K562 (cell line): Measurements from ENCODE around the gene NUP205. TPM values are rescaled to one million over a fixed set of nuclear protein-coding genes. Genes with fewer than 3 reads are reported as not detected.

ENCODE experiments used
- BRF1 ChIP-seq: IDR thresholded peaks from 3 replicates; pipeline ENCODE4 v1.6.1; 2011; ENCODE audit warnings: borderline replicate concordance, mild to moderate bottlenecking; ENCODE audit not compliant: insufficient read length; ENCODE audit errors: extremely low read depth
- DIDO1 ChIP-seq: fragments of 450-650 bp; IDR thresholded peaks from 2 replicates; pipeline ENCODE4 v1.6.1; 2016; ENCODE audit warnings: low read depth, missing biosample characterization, missing genetic modification characterization
- ELF4 ChIP-seq: fragments of 450-650 bp; formaldehyde crosslinking; IDR thresholded peaks from 2 replicates; pipeline ENCODE4 v1.4.0; 2022; ENCODE audit warnings: missing genetic modification characterization
- HNRNPK ChIP-seq: fragments of 200-400 bp; formaldehyde crosslinking; IDR thresholded peaks from one replicate; pipeline ENCODE4 v1.6.1; 2018; ENCODE audit warnings: mild to moderate bottlenecking, low read depth, low read length; ENCODE audit not compliant: poor library complexity, severe bottlenecking
- MAFG ChIP-seq: fragments of 450-650 bp; conservative IDR thresholded peaks from 2 replicates; pipeline ENCODE4 v1.6.1; 2016; ENCODE audit warnings: missing genetic modification characterization, missing compliant biosample characterization
- MCM3 ChIP-seq: fragments of 450-650 bp; IDR thresholded peaks from 2 replicates; pipeline ENCODE4 v1.6.1; 2016
- NR1H2 ChIP-seq: sonication (generic); formaldehyde crosslinking; IDR thresholded peaks from 2 replicates; pipeline ENCODE4 v1.4.0; 2020; ENCODE audit warnings: mild to moderate bottlenecking, missing genetic modification reagents
- PHB ChIP-seq: fragments of 250-450 bp; sonication (Bioruptor Pico); IDR thresholded peaks from 2 replicates; pipeline ENCODE4 v1.5.0; 2021
- RBM15 ChIP-seq: fragments of 200-400 bp; formaldehyde crosslinking; IDR thresholded peaks from 2 replicates; pipeline ENCODE4 v1.6.1; 2018; ENCODE audit warnings: mild to moderate bottlenecking, low read length, moderate library complexity; ENCODE audit not compliant: insufficient read depth
- ZNF146 ChIP-seq: IDR thresholded peaks from one replicate; pipeline ENCODE4 v1.6.1; 2018; ENCODE audit warnings: missing compliant biosample characterization; ENCODE audit not compliant: unreplicated experiment
- ZNF347 ChIP-seq: fragments of 450-650 bp; formaldehyde crosslinking; IDR thresholded peaks from 2 replicates; pipeline ENCODE4 v1.4.0; 2020; ENCODE audit warnings: low read depth, mild to moderate bottlenecking, moderate library complexity
- polyA plus RNA-seq, 8 experiments: library from polyadenylated mRNA; depleted of rRNA in 4 of 8; stranded (reverse) in 5 of 8; unstranded in 3 of 8; fragments of >200 nt; fragmentation: Nextera tagmentation in 2 of 8; fragmentation: Illumina TruSeq in 1 of 8; extraction: Ambion mirVana in 2 of 8; extraction: Trizol in 1 of 8; gene quantifications; 2 replicates each; pipeline versions ENCODE4 v1.2.1 to v1.2.3, GENCODE V29; 2011 to 2014; ENCODE audit warnings: inconsistent platforms in 1 of 8, missing spikeins in 1 of 8
- total RNA-seq, 7 experiments: library from RNA; depleted of rRNA in 6 of 7; stranded (reverse); fragments of >200 nt in 6 of 7; fragmentation: Illumina TruSeq in 2 of 7; extraction: Trizol in 2 of 7; gene quantifications; 2 replicates each; pipeline versions ENCODE4 v1.2.1 to v1.2.3, GENCODE V29; 2011 to 2021; ENCODE audit warnings: low replicate concordance in 1 of 7
- TF ChIP-seq, protein P1 (sequence below): fragments of 450-650 bp; IDR thresholded peaks from 2 replicates; pipeline ENCODE4 v1.6.1; 2016; ENCODE audit warnings: low read depth, mild to moderate bottlenecking, moderate library complexity
- TF ChIP-seq, protein P2 (sequence below): fragments of 250-450 bp; sonication (Bioruptor Pico); IDR thresholded peaks from 2 replicates; pipeline ENCODE4 v1.6.1; 2021; ENCODE audit warnings: mild to moderate bottlenecking
- TF ChIP-seq, protein P3 (sequence below): fragments of 450-650 bp; IDR thresholded peaks from 2 replicates; pipeline ENCODE4 v1.6.1; 2014; ENCODE audit warnings: low read depth, mild to moderate bottlenecking, moderate library complexity, borderline replicate concordance
- TF ChIP-seq, protein P4 (sequence below): fragments of 450-650 bp; IDR thresholded peaks from 2 replicates; pipeline ENCODE4 v1.6.1; 2016; ENCODE audit warnings: mild to moderate bottlenecking, moderate library complexity

NUP205 gene
- total and polyA plus RNA-seq, 9 of the 15 experiments (the other 6 are each of a cell fraction or from before 2014, with no cell fraction given), result 101 to 282 (median 193) TPM

DNA sequence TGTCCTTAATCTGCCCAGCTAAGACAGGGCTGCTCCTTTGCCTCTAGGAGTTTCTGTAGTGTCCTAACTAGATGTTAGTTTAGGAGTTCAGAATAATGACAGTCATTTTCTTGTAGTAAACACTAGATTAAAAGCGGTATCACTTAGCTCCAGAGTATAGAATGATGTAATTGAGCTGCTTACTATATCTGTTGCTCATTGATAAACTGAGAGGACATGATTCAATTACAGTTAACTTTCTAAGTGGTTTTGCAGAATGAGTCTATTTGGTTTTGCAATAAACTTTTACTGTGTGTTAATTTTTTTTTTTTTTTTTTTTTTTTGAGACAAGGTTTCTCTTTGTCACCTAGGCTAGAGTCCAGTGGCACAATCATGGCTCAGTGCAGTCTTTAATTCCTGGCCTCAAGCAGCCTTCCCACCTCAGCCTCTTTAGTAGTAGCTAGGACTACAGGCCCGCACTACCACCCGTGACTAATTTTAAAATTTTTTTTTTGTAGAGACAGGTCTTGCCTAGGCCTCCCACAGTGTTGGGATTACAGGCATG lies 106.4 kb downstream of the NUP205 start (continued):
- TF ChIP-seq, protein P1, sequence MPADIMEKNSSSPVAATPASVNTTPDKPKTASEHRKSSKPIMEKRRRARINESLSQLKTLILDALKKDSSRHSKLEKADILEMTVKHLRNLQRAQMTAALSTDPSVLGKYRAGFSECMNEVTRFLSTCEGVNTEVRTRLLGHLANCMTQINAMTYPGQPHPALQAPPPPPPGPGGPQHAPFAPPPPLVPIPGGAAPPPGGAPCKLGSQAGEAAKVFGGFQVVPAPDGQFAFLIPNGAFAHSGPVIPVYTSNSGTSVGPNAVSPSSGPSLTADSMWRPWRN, result no peak; the same call in 1 of the 2 replicates
- TF ChIP-seq ELF4 (CRISPR knock-in tag) (no peak), PHB (no peak), DIDO1 (no peak), MCM3 (no peak), NR1H2 (CRISPR knock-in tag) (no peak), HNRNPK (no peak), BRF1 (no peak), RBM15 (no peak), ZNF347 (CRISPR knock-in tag) (no peak), ZNF146 (CRISPR knock-in tag) (no peak), MAFG (tag) (peak; percentile 86)
- TF ChIP-seq, protein P2, sequence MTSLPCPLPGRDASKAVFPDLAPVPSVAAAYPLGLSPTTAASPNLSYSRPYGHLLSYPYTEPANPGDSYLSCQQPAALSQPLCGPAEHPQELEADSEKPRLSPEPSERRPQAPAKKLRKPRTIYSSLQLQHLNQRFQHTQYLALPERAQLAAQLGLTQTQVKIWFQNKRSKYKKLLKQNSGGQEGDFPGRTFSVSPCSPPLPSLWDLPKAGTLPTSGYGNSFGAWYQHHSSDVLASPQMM (CRISPR knock-in tag), result no peak
- TF ChIP-seq, protein P3, sequence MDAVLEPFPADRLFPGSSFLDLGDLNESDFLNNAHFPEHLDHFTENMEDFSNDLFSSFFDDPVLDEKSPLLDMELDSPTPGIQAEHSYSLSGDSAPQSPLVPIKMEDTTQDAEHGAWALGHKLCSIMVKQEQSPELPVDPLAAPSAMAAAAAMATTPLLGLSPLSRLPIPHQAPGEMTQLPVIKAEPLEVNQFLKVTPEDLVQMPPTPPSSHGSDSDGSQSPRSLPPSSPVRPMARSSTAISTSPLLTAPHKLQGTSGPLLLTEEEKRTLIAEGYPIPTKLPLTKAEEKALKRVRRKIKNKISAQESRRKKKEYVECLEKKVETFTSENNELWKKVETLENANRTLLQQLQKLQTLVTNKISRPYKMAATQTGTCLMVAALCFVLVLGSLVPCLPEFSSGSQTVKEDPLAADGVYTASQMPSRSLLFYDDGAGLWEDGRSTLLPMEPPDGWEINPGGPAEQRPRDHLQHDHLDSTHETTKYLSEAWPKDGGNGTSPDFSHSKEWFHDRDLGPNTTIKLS, result no peak; the same call in 1 of the 2 replicates
- TF ChIP-seq, protein P4, sequence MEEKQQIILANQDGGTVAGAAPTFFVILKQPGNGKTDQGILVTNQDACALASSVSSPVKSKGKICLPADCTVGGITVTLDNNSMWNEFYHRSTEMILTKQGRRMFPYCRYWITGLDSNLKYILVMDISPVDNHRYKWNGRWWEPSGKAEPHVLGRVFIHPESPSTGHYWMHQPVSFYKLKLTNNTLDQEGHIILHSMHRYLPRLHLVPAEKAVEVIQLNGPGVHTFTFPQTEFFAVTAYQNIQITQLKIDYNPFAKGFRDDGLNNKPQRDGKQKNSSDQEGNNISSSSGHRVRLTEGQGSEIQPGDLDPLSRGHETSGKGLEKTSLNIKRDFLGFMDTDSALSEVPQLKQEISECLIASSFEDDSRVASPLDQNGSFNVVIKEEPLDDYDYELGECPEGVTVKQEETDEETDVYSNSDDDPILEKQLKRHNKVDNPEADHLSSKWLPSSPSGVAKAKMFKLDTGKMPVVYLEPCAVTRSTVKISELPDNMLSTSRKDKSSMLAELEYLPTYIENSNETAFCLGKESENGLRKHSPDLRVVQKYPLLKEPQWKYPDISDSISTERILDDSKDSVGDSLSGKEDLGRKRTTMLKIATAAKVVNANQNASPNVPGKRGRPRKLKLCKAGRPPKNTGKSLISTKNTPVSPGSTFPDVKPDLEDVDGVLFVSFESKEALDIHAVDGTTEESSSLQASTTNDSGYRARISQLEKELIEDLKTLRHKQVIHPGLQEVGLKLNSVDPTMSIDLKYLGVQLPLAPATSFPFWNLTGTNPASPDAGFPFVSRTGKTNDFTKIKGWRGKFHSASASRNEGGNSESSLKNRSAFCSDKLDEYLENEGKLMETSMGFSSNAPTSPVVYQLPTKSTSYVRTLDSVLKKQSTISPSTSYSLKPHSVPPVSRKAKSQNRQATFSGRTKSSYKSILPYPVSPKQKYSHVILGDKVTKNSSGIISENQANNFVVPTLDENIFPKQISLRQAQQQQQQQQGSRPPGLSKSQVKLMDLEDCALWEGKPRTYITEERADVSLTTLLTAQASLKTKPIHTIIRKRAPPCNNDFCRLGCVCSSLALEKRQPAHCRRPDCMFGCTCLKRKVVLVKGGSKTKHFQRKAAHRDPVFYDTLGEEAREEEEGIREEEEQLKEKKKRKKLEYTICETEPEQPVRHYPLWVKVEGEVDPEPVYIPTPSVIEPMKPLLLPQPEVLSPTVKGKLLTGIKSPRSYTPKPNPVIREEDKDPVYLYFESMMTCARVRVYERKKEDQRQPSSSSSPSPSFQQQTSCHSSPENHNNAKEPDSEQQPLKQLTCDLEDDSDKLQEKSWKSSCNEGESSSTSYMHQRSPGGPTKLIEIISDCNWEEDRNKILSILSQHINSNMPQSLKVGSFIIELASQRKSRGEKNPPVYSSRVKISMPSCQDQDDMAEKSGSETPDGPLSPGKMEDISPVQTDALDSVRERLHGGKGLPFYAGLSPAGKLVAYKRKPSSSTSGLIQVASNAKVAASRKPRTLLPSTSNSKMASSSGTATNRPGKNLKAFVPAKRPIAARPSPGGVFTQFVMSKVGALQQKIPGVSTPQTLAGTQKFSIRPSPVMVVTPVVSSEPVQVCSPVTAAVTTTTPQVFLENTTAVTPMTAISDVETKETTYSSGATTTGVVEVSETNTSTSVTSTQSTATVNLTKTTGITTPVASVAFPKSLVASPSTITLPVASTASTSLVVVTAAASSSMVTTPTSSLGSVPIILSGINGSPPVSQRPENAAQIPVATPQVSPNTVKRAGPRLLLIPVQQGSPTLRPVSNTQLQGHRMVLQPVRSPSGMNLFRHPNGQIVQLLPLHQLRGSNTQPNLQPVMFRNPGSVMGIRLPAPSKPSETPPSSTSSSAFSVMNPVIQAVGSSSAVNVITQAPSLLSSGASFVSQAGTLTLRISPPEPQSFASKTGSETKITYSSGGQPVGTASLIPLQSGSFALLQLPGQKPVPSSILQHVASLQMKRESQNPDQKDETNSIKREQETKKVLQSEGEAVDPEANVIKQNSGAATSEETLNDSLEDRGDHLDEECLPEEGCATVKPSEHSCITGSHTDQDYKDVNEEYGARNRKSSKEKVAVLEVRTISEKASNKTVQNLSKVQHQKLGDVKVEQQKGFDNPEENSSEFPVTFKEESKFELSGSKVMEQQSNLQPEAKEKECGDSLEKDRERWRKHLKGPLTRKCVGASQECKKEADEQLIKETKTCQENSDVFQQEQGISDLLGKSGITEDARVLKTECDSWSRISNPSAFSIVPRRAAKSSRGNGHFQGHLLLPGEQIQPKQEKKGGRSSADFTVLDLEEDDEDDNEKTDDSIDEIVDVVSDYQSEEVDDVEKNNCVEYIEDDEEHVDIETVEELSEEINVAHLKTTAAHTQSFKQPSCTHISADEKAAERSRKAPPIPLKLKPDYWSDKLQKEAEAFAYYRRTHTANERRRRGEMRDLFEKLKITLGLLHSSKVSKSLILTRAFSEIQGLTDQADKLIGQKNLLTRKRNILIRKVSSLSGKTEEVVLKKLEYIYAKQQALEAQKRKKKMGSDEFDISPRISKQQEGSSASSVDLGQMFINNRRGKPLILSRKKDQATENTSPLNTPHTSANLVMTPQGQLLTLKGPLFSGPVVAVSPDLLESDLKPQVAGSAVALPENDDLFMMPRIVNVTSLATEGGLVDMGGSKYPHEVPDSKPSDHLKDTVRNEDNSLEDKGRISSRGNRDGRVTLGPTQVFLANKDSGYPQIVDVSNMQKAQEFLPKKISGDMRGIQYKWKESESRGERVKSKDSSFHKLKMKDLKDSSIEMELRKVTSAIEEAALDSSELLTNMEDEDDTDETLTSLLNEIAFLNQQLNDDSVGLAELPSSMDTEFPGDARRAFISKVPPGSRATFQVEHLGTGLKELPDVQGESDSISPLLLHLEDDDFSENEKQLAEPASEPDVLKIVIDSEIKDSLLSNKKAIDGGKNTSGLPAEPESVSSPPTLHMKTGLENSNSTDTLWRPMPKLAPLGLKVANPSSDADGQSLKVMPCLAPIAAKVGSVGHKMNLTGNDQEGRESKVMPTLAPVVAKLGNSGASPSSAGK, result no peak
